Heart right ventricle (tissue), 16 donors: Measurements from ENCODE around the gene CENPP. TPM values are rescaled to one million over a fixed set of nuclear protein-coding genes. Genes with fewer than 3 reads are reported as not detected.

Source experiments
- ATAC-seq, 8 donors: fragments of 200-7000 bp; cut with Tn5 transposase; one replicate each; pipeline ENCODE4 v1.9.1; 2020; ENCODE audit warnings: mild to moderate bottlenecking in 8 of 8, moderate library complexity in 8 of 8, moderate number of reproducible peaks in 1 of 8
- DNase-seq, 2 donors: peaks; one replicate each; pipeline ENCODE4 v3.0.0-alpha.2; 2020
- H3K27ac ChIP-seq, 10 donors: fragments of 200-600 bp; sonication (generic) in 2 of 10; one replicate each; pipeline versions ENCODE4 v1.5.0 to v1.8.0; 2020 to 2022; ENCODE audit warnings: mild to moderate bottlenecking in 3 of 10
- H3K27me3 ChIP-seq, 7 donors: fragments of 200-600 bp; one replicate each; pipeline ENCODE4 v1.8.0; 2021 to 2022; ENCODE audit warnings: mild to moderate bottlenecking in 2 of 7
- H3K36me3 ChIP-seq, 9 donors: fragments of 200-600 bp; sonication (generic) in 1 of 9; one replicate each; pipeline versions ENCODE4 v1.5.0 to v1.8.0; 2020 to 2022; ENCODE audit warnings: mild to moderate bottlenecking in 2 of 9
- H3K4me1 ChIP-seq, 9 donors: fragments of 200-600 bp; sonication (generic) in 1 of 9; one replicate each; pipeline versions ENCODE4 v1.5.0 to v1.8.0; 2020 to 2022; ENCODE audit warnings: mild to moderate bottlenecking in 4 of 9
- H3K4me3 ChIP-seq, 10 donors: fragments of 200-600 bp; sonication (generic) in 2 of 10; one replicate each; pipeline versions ENCODE4 v1.5.0 to v1.8.0; 2020 to 2022; ENCODE audit warnings: mild to moderate bottlenecking in 7 of 10, moderate library complexity in 2 of 10
- H3K9me3 ChIP-seq, 11 donors: fragments of 200-600 bp in 10 of 11; sonication (generic) in 2 of 11; one replicate each; pipeline versions ENCODE4 v1.5.0 to v1.8.0; 2013 to 2022; ENCODE audit warnings: mild to moderate bottlenecking in 2 of 11, control low read depth in 1 of 11, moderate library complexity in 1 of 11
- CTCF ChIP-seq, 9 donors: fragments of 200-600 bp; sonication (generic) in 2 of 9; IDR thresholded peaks; one replicate each; pipeline versions ENCODE4 v1.5.0 to v1.8.0; 2021 to 2022; ENCODE audit warnings: antibody characterized with exemption in 9 of 9, mild to moderate bottlenecking in 5 of 9, moderate library complexity in 1 of 9
- WGBS, 2 donors: extraction: QIAGEN DNeasy Blood & Tissue Kit; methylation state at CpG; one replicate each; pipeline ENCODE4 v1.1.7; 2013; ENCODE audit warnings: inconsistent platforms in 1 of 2; 5-methylcytosine and 5-hydroxymethylcytosine counted together
- intact Hi-C, 10 donors: fragments of 100-400 bp; cut with DNase I; formaldehyde crosslinking; loops; one replicate each; pipeline versions ENCODE4 v1.11.1 to v1.14.2; 2022
- polyA plus RNA-seq, 2 donors: library from polyadenylated mRNA; stranded (reverse); fragments of 200-250 nt; gene quantifications; one replicate each; pipeline ENCODE4 v1.2.3, GENCODE V29; 2013
- total RNA-seq, 10 donors: library from RNA; stranded (reverse); fragmentation: NEBNext Ultra II Directional in 3 of 10; extraction: Animal tissue kit (Norgen Biotek cat#: 25700) in 3 of 10; gene quantifications; one replicate each; pipeline versions ENCODE4 v1.2.1 to v1.2.4, GENCODE V29; 2021 to 2023
- donor health status: Arrhythmogenic right ventricular cardiomyopathy.
- donor health status: ischemic (EF 13 %, LVEDD 7.1; RV severe dilation, severe dysfunction).
- donor health status: healthy with polysubstance abuse.
- donor health status: DM: no; HTN: yes; CAD: no.
- donor health status: DM: no; HTN: no; CAD: no.
- donor health status: ischemic (EF 25% LVEDD 6.9; RV normal size, moderate dysfunction).
- donor health status: ischemic (EF 25% LVEDD 5.7; RV mildly dilated, moderate dysfunction).
- donor health status: healthy.
- donor health status: DM: yes; HTN: yes; CAD: no.
- donor health status: Ischemic cardiomyopathy.
- donor health status: ischemic (EF 35%, LVEDD 5.7; RV mildly dilated, moderate dysfunction).
- donor health status: nonischemic (EF 11% LVEDD 7.7; RV severe dilation, severe dysfunction).
- donor health status: DM: yes; HTN: yes; CAD: no.
- donor health status: PGD.
- donor health status: ischemic (EF 29% LVEDD 5.4; RV normal size, mild dysfunction).
- donor health status: nonischemic (EF 23%, LVEDD 6.1; RV moderate dilation, normal function).

The CENPP gene
- total and polyA plus RNA-seq, 12 donors, result 1.3 to 5.2 (median 2.8) TPM

- intact Hi-C loops, result no loop called here
- H3K4me3 ChIP-seq, result no peak overlapping the region
- H3K9me3 ChIP-seq, result no peaks in the 10 kb centered on the region
- H3K36me3 ChIP-seq, result peaks cover 0 to 99% (median 67%) of the 10 kb centered on the region in 9 donors
- 81 to 84% methylated on average over 1 of the region's 1 CpG for WGBS, 2 donors
- DNase-seq (no peak), ATAC-seq (no peak)
- no peaks in the 10 kb centered on the region for H3K27me3 ChIP-seq
- H3K4me1 ChIP-seq, result no peaks in the 10 kb centered on the region
- no peak overlapping the region for H3K27ac ChIP-seq
- no peak for TF ChIP-seq CTCF (IDR thresholded peaks at IDR 0.05)
Measured at GRCh38 chr9:92300936-92301335, 24.8 kb upstream of the CENPP start.

- DNase-seq, result no peak
- Histone ChIP-seq H3K4me1 (peaks cover 2 to 26% (median 12%) of the 10 kb centered on the region in 9 donors), H3K4me3 (no peak overlapping the region), H3K9me3 (no peaks in the 10 kb centered on the region), H3K36me3 (peaks cover 0 to 99% (median 56%) of the 10 kb centered on the region in 9 donors), H3K27ac (no peak overlapping the region), H3K27me3 (no peaks in the 10 kb centered on the region)
- no peak for TF ChIP-seq CTCF (IDR thresholded peaks at IDR 0.05)
- ATAC-seq, result no peak
- intact Hi-C loops, result no loop called here
Measured at GRCh38 chr9:92308893-92309292, 16.9 kb upstream of the CENPP start.

GRCh38 chr9:92310562-92310961, 15.2 kb upstream of the CENPP start:
- no peaks in the 10 kb centered on the region for H3K9me3 ChIP-seq
- no peak overlapping the region for H3K27ac ChIP-seq
- 95 to 96% methylated on average over 3 of the region's 3 CpGs for WGBS, 2 donors
- ATAC-seq, result no peak
- TF ChIP-seq CTCF (IDR thresholded peaks at IDR 0.05), result no peak
- H3K27me3 ChIP-seq, result no peaks in the 10 kb centered on the region
- H3K4me1 ChIP-seq, result peaks cover 2 to 30% (median 14%) of the 10 kb centered on the region in 9 donors
- H3K4me3 ChIP-seq, result no peak overlapping the region
- intact Hi-C loops, result no loop called here
- peaks cover 0 to 99% (median 42%) of the 10 kb centered on the region in 9 donors for H3K36me3 ChIP-seq
- DNase-seq, result no peak

GRCh38 chr9:92312887-92313623, 12.7 kb upstream of the CENPP start:
- TF ChIP-seq CTCF (IDR thresholded peaks at IDR 0.05), result no peak
- 60 to 62% methylated on average over 6 of the region's 6 CpGs for WGBS, 2 donors
- H3K27ac ChIP-seq, result peak overlapping the region; percentile 45 to 83 (median 62)
- H3K27me3 ChIP-seq, result no peaks in the 10 kb centered on the region
- no peaks in the 10 kb centered on the region for H3K9me3 ChIP-seq
- peaks cover 2 to 30% (median 14%) of the 10 kb centered on the region in 9 donors for H3K4me1 ChIP-seq
- DNase-seq (no peak), ATAC-seq (peak in 6 of 8 donors; percentile 48 to 86 (median 66))
- peaks cover 0 to 99% (median 41%) of the 10 kb centered on the region in 9 donors for H3K36me3 ChIP-seq
- H3K4me3 ChIP-seq, result no peak overlapping the region
- intact Hi-C loops, result no loop called here
